Ishikawa (cell line): ENCODE measurements around the gene TDRD5.

Experiments
- CEBPB ChIP-seq: IDR thresholded peaks from 2 replicates; pipeline ENCODE4 v1.6.1; 2012
- CREB1 ChIP-seq: IDR thresholded peaks from 2 replicates; pipeline ENCODE4 v1.6.1; 2012; ENCODE audit warnings: low read depth
- EGR1 ChIP-seq: IDR thresholded peaks from 2 replicates; pipeline ENCODE4 v1.6.1; 2012
- EP300 ChIP-seq: IDR thresholded peaks from 2 replicates; pipeline ENCODE4 v1.6.1; 2012; ENCODE audit warnings: borderline replicate concordance
- FOXM1 ChIP-seq: IDR thresholded peaks from 2 replicates; pipeline ENCODE4 v1.6.1; 2012; ENCODE audit warnings: low read depth, borderline replicate concordance
- NFIC ChIP-seq: IDR thresholded peaks from 2 replicates; pipeline ENCODE4 v1.6.1; 2012
- RAD21 ChIP-seq: IDR thresholded peaks from 2 replicates; pipeline ENCODE4 v1.6.1; 2012; ENCODE audit warnings: low read depth
- TAF1 ChIP-seq: IDR thresholded peaks from 2 replicates; pipeline ENCODE4 v1.6.1; 2012; ENCODE audit warnings: low read depth, mild to moderate bottlenecking
- TCF12 ChIP-seq: IDR thresholded peaks from 2 replicates; pipeline ENCODE4 v1.6.1; 2012; ENCODE audit warnings: low read depth
- TEAD4 ChIP-seq: IDR thresholded peaks from 2 replicates; pipeline ENCODE4 v1.6.1; 2012
- YY1 ChIP-seq: IDR thresholded peaks from 2 replicates; pipeline ENCODE4 v1.6.1; 2012; ENCODE audit warnings: low read depth
- ZBTB7A ChIP-seq: IDR thresholded peaks from 2 replicates; pipeline ENCODE4 v1.6.1; 2012; ENCODE audit warnings: low read depth
- TF ChIP-seq, protein P1 (sequence below): IDR thresholded peaks from 2 replicates; pipeline ENCODE4 v1.6.1; 2012
- TF ChIP-seq, protein P2 (sequence below): IDR thresholded peaks from 2 replicates; pipeline ENCODE4 v1.6.1; 2012
- TF ChIP-seq, protein P3 (sequence below): IDR thresholded peaks from 2 replicates; pipeline ENCODE4 v1.6.1; 2012; ENCODE audit warnings: low read depth, mild to moderate bottlenecking

Gene TDRD5

DNA sequence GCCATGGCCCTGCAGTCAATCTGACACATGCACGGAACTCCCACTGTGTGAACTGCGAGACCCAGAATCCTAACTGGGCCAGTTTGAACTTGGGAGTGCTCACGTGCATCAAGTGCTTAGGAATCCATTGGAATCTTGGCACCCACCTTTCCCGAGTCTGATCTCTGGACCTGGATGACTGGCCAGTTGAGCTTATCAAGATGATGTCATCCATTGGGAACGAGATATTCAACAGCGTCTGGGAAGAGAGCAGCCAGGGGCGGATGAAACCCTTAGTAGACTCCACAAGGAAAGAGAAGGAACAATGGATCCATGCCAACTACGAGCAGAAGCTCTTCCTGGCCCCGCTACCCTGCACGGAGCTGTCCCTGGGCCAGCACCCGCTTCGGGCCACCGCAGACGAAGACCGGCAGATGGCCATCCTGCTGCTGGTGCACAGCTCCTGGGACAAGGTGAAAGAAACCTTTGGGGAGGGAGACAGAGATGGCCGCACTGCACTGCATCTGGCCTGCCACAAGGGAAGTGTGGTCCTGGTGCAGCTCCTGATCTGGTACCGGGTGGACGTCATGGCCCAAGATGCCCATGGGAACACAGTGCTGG, 3.1 kb upstream of the TDRD5 start:
- no peak for TF ChIP-seq ZBTB7A
- TF ChIP-seq CEBPB = no peak
- TF ChIP-seq, protein P1, sequence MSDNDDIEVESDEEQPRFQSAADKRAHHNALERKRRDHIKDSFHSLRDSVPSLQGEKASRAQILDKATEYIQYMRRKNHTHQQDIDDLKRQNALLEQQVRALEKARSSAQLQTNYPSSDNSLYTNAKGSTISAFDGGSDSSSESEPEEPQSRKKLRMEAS = no peak
- TF ChIP-seq TEAD4 = no peak
- TF ChIP-seq NFIC = no peak
- no peak for TF ChIP-seq CREB1
- no peak for TF ChIP-seq TAF1
- no peak for TF ChIP-seq EGR1
- no peak for TF ChIP-seq TCF12
- TF ChIP-seq FOXM1 = no peak
- TF ChIP-seq EP300 = no peak
- TF ChIP-seq YY1 = no peak

DNA sequence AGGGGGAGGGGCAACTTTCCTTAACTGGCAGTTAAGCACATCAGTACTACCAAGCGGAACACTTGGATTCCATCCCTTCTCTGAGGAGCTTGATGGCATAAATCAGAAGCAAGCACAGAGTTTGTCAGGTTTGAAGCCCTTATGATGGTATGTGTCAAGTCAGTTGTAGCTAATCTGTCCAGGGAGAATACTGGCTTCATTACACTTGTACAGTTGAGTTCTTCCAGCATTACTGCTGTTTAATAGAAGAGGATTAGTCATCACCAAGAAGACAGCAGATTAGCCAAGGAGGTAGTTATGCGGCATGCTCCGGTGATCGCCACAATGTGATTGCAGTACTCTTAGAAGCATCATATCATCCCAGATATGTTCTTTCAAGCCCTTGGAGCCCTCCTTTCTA, 2.1 kb upstream of the TDRD5 start:
- TF ChIP-seq EGR1 = no peak
- TF ChIP-seq RAD21 = no peak
- TF ChIP-seq, protein P2, sequence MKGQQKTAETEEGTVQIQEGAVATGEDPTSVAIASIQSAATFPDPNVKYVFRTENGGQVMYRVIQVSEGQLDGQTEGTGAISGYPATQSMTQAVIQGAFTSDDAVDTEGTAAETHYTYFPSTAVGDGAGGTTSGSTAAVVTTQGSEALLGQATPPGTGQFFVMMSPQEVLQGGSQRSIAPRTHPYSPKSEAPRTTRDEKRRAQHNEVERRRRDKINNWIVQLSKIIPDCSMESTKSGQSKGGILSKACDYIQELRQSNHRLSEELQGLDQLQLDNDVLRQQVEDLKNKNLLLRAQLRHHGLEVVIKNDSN = no peak
- TF ChIP-seq TEAD4 = no peak
- TF ChIP-seq, protein P3, sequence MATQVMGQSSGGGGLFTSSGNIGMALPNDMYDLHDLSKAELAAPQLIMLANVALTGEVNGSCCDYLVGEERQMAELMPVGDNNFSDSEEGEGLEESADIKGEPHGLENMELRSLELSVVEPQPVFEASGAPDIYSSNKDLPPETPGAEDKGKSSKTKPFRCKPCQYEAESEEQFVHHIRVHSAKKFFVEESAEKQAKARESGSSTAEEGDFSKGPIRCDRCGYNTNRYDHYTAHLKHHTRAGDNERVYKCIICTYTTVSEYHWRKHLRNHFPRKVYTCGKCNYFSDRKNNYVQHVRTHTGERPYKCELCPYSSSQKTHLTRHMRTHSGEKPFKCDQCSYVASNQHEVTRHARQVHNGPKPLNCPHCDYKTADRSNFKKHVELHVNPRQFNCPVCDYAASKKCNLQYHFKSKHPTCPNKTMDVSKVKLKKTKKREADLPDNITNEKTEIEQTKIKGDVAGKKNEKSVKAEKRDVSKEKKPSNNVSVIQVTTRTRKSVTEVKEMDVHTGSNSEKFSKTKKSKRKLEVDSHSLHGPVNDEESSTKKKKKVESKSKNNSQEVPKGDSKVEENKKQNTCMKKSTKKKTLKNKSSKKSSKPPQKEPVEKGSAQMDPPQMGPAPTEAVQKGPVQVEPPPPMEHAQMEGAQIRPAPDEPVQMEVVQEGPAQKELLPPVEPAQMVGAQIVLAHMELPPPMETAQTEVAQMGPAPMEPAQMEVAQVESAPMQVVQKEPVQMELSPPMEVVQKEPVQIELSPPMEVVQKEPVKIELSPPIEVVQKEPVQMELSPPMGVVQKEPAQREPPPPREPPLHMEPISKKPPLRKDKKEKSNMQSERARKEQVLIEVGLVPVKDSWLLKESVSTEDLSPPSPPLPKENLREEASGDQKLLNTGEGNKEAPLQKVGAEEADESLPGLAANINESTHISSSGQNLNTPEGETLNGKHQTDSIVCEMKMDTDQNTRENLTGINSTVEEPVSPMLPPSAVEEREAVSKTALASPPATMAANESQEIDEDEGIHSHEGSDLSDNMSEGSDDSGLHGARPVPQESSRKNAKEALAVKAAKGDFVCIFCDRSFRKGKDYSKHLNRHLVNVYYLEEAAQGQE = no peak
- no peak for TF ChIP-seq TAF1
- TF ChIP-seq, protein P1 = no peak
- no peak for TF ChIP-seq CEBPB
- no peak for TF ChIP-seq EP300
- no peak for TF ChIP-seq YY1
- TF ChIP-seq NFIC = no peak

DNA sequence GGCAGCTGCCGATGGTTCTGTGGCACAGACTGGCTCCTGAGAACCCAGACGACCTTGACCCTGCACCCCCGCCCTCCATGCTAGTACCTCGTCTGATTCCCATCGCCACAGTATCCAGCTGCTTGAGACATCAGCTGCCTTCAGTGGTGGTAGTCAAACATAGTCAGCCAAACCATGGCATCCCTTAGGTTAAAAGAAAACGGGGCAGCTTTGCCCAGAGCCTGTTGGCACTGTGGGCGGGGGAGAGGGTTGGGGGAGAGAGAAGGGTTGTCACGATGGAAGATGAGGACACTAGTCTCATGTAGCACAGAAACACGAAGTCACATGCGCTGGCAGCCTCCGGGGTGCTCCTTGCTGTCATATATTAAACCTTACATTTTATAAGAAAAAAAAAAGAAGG, 961 bp upstream of the TDRD5 start:
- TF ChIP-seq EGR1 = no peak
- no peak for TF ChIP-seq YY1
- no peak for TF ChIP-seq ZBTB7A
- TF ChIP-seq CEBPB = no peak
- TF ChIP-seq EP300 = no peak
- TF ChIP-seq, protein P2 = no peak
- TF ChIP-seq TCF12 = no peak
- TF ChIP-seq TAF1 = no peak
- TF ChIP-seq RAD21 = no peak
- no peak for TF ChIP-seq FOXM1
- TF ChIP-seq, protein P1 = no peak
- TF ChIP-seq, protein P3 = no peak
- no peak for TF ChIP-seq TEAD4
- no peak for TF ChIP-seq CREB1
- no peak for TF ChIP-seq NFIC

DNA sequence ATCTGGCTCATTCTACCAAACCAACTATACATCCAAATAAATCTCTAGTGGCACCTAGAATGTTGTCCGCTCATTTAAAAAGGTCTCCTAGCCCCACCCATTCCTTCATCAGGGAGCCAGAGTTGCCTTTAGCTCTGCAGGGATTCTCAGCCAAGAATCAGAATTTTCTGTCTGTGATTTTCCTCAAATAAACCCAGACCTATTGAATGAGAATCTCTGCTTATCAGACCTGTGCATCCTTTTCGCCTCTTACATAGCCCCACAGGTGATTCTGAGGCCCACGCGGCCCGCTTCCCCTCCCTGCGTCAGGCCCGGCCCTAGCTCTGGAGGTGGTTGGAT, 410 bp upstream of the TDRD5 start:
- no peak for TF ChIP-seq NFIC
- TF ChIP-seq TAF1 = no peak
- no peak for TF ChIP-seq CEBPB
- TF ChIP-seq TEAD4 = no peak
- TF ChIP-seq CREB1 = no peak

DNA sequence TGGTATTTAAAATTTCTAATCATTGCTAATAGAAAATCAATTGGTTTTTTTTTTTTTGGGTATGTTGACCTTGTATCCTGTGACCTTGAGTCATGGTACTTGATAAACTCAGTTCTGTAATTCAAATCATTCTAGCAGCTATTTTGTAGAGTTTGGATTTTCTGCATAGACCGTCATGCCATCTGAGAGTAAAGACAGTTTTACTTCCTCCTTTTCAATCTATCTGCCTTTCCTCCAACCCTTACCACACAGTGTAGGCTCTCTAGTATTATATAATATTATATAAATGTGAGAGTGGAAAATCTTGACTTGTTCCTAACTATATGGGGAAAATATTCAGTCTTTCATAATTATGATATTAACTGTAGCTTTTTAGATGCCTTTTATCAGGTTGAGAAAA, 7.0 kb downstream of the TDRD5 start:
- TF ChIP-seq, protein P3 = no peak
- TF ChIP-seq YY1 (no peak), NFIC (no peak), TAF1 (no peak), EP300 (no peak), TCF12 (no peak), TEAD4 (no peak)
- TF ChIP-seq, protein P2 = no peak
